ENCODE results near the gene AANAT.
A peak's percentile ranks its signal among the peaks of the same experiment; 100 is the strongest.

AANAT gene

DNA sequence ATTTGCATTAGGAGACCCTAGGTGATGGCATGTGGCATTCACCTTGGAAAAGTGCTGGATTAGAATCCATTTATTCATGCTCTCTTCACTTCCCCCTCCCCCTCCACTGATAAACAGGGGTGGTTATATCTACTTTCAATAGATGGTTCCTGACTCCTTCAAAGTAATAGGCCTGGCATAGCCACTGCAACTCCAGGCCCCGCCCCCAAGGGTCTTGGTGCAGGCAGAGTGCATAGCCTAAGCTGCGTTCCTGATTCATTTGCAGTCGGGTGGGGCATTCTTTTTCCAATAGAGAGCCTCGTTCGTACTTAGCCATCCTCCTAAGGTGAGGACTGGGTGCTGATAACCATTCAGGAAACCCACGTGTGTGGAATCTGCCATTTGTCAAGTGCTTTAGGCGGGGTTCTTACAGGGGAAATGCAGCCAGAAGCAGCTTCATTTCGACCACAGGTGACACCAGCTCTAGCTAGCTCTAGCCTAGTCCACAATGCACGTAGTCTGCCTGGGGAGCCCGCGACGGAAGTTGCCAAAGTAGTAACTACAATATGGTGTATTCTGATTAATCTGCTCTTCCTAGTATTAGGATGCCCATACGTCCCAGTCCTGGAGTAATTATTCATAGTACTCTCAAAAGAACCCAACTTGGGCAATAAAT lies 25.6 kb upstream of the AANAT start:
- DNase-seq (ENCODE audit: insufficient read length, low spot score), result no peak

GRCh38 chr17:76442341-76443338 lies 24.8 kb upstream of the AANAT start:
- DNase-seq (ENCODE audit: insufficient read length, low spot score) (no peak), FAIRE-seq (peak; percentile 52)

More for the DNA sequence above, 25.6 kb upstream of the AANAT start:
- FAIRE-seq, result no peak

DNA sequence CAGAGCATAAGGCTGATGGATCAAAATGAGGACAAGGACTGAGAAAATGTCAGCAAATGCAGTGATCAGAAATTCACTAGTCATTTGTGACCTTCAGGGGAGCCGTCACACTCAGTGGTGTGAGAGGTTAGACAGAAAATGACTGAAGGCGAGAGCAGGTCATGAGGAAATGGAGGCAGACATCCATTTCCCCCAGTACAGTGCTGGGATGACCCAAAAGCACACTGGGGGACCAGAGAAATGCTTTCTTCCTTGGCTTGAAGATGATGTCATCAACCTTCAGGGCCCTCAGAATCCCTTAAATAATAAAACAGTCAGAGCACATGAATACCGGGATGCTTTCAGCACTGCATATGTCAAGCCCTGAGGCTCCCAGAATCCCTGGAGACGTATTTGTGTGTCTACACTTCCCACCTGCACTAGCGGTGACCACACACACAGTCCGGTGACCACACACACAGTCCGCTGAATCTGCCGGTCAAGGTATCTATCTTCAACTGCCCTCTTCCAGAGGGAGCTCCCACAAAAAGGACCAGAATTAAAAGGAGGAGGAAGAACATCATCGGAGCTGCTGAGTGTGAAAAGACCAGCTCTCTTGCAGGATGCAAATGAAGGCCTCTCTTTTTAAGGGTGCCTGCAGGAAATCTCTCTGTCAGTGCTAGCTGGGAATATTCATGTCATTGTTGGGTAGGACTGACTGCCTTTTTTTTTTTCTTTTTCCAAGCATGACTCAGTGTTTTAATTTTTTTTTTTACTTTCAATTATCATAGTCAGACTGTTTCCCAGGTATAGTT lies 22.7 kb upstream of the AANAT start:
- DNase-seq (ENCODE audit: insufficient read length, low spot score) (no peak), FAIRE-seq (no peak)

- FAIRE-seq (no peak), DNase-seq (ENCODE audit: insufficient read length, low spot score) (no peak)
Measured at GRCh38 chr17:76445697-76446448, 21.5 kb upstream of the AANAT start.

- peak; percentile 88 for DNase-seq (ENCODE audit: insufficient read length, low spot score)
- peak; percentile 79 for FAIRE-seq
Measured at GRCh38 chr17:76446449-76447231, 20.8 kb upstream of the AANAT start.

GRCh38 chr17:76447931-76448652 lies 19.3 kb upstream of the AANAT start:
- no peak for FAIRE-seq

GRCh38 chr17:76449126-76449525 lies 18.3 kb upstream of the AANAT start:
- no peak for DNase-seq (ENCODE audit: insufficient read length, low spot score)
- FAIRE-seq, result no peak

More at GRCh38 chr17:76447931-76448652, 19.3 kb upstream of the AANAT start:
- DNase-seq (ENCODE audit: insufficient read length, low spot score), result no peak

- DNase-seq (ENCODE audit: insufficient read length, low spot score) (no peak), FAIRE-seq (no peak)
Measured at GRCh38 chr17:76451506-76451905, 15.9 kb upstream of the AANAT start.

- DNase-seq (ENCODE audit: insufficient read length, low spot score) (no peak), FAIRE-seq (no peak)
Measured at GRCh38 chr17:76452127-76452659, 15.2 kb upstream of the AANAT start.

- peak; percentile 89 for FAIRE-seq
Measured at GRCh38 chr17:76452660-76453430, 14.6 kb upstream of the AANAT start, which contains the start of gene UBE2O. Gene UBE2O (minus strand): TSS chr17:76453152. CDS start chr17:76453141, 11 bp downstream.

DNA sequence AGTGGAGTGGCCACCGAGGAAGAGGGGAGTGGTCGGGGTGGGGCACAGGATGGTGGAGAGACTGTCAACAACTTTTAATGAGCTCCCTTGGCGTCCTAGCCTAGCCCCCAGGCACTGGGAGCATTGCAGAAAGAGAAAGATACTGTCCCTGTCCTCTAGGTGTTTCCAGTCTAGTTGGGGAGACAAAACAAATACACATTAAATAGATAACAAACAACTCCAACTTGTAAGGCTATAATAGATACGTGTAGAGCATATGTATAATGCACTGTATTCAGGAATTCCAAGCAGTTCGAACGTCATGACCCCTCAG lies 14.0 kb upstream of the AANAT start:
- DNase-seq (ENCODE audit: insufficient read length, low spot score) (no peak), FAIRE-seq (no peak)

More at GRCh38 chr17:76452660-76453430, 14.6 kb upstream of the AANAT start, which contains the start of gene UBE2O:
- DNase-seq (ENCODE audit: insufficient read length, low spot score), result peak; percentile 97

DNA sequence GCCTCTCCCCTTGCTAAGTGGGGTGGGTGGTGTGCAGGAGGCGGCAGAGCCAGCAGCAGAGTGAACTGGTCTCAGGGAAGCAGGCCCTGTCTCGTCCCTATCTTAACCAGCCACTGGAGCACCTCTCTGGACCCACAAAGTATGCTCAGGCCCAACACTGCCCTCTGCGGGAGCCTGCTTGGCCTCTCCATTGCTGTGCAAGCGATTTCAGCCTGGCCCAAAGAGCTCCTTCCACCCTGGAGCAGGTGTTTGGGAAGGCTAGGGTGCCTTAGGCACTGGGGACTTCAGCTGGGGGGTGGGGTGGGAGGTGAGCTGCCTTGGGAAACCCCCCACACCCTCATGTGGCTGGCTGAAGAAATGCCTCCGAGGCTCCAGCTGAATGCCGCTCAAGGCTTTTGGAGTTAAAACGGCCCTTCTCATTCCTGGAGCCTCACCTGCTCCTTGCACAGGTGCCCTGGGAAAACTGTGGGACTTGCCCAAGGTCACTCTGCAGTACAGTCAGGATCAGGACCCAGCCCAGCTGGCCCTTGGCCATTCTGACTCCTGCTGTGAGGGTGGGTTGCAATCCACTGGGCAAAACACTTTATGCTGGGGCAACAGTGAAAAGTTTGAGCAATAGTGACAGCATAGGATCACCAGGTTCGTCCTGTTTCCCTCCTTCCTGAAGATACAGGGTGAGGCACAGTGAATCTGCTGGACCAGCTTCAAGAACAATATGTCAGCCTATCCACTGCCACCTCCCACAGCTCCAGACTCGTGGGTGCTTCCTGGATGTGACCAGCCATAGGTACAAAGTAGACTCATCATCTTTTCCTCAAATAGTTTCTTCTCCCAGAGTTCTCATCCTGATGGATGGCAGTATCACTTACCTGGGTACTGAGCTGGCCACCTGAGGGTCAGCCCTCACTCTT lies 8.6 kb upstream of the AANAT start:
- FAIRE-seq (peak; percentile 33), DNase-seq (ENCODE audit: insufficient read length, low spot score) (peak; percentile 76)

- no peak for DNase-seq (ENCODE audit: insufficient read length, low spot score)
- no peak for FAIRE-seq
Measured at GRCh38 chr17:76459674-76460073, 7.7 kb upstream of the AANAT start.

DNA sequence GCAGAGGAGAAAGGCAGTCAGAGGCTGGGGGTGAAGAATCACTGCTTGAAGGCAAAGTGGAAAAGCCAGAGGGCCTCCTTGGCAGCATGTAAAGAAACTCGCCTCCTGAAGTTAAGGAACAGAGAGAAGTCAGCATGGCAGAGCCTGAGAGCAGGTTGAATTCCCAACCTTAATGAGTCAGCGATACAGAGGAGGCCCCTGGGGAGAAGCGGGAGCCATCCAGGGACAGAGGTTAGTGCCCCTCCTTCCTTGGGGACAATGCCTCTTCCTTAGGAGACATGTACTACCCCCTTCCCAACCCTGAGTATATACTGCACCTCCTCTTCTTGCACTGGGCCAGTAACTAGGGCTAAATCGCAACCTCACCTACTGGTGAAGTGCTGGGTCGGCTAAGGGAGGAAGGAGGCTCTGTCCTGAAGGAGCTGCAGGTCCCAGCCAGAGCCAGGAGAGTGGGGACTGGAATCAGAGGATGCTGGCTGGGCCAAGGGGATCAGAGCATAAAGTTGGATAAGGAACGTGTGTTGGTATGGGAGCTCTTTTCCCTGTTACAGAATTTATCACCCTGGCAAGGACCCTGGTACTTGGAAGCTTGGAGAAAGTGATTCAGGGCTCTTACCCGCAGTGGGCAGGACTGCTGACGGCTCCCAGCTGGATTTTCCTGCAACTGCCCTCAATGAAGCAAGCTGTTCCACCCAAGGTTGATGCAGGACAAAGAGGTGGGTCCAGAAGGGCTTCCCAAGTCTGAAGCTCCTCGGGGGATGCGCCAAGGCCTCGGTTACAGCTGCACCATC lies 5.4 kb upstream of the AANAT start:
- DNase-seq (ENCODE audit: insufficient read length, low spot score), result no peak
- FAIRE-seq, result no peak

DNA sequence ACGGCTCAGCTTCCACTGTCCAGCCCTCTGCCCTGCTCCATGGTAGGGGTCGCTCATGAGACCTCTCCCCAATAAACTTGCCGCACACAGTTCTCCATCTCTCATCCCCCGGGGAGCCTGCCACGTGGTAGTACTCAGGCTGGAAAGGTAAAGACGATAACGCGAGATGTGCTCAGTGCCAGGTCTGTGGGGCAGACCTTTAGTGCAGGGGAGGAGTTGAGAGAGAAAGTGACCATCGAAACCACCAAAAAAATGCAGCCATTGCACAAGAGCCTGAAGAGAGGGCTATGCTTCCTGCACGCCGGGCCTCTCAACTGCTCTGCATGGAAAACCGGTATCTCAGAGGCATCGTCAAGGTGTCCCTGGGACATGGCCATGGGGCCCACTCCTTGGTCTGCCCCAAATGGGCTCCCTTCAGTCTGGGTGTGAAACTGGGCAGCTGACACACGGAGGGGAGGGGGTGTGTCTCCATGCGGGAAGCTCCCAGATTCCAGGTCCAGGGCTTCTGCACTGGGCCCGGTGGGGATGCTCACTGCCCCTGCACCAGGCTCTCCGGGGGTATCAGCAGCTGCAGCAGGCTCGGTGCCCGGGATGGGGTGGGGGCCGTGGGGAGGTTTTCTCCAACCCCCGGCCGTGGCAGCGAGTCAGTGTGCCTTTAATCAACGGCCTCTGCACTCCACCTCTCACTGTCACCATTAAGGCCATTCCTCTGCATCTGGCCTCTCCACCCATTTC lies 4.7 kb upstream of the AANAT start:
- DNase-seq (ENCODE audit: insufficient read length, low spot score), result no peak
- FAIRE-seq, result no peak

Measured in HTR-8/SVneo (cell line).